HG02884 (cell line): ENCODE measurements around the gene RTN4RL1.

Experiments
- ATAC-seq: cut with Tn5 transposase; IDR thresholded peaks from one replicate; pipeline ENCODE4 v1.9.1; 2021; ENCODE audit warnings: mild to moderate bottlenecking, moderate library complexity; ENCODE audit not compliant: unreplicated experiment

Gene RTN4RL1

DNA sequence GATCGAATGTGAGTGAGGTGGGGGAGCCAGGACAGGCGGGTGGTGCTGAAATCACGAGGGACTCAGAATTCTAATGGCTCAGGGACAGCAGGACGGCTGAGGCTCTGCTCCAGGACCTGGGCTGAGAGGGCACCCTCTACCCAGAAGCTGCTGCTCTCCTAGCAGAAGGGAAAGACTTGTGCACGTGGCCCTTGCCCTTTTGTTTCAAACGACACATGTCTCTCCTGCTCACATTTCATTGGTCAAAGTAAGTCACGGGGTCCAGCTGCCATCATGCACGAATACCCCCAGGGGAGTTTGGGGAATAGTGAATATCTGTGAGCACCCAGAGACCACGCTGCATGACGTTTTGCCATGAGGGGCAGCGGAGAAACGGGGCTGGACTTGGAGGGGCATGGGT lies 73.2 kb downstream of the RTN4RL1 start:
- no peak for ATAC-seq

DNA sequence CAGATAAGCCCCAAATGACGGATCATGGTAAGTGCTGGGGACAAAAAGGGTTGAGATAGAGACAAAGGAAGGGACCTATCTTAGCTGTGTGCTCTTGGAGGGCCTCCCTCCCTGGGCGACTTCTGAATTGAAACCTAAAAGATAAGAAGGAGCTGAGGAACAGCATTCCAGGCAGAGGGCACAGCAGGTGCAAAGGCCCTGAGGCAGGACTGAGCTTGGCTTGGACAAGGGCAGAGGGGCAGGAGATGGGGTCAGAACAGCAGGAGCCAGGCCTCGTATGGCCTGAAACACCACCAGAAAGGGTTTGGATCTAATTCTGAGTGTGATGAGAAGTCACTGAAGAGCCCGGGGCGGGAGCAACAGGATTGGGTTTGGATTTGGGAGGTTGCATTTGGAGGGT lies 75.4 kb downstream of the RTN4RL1 start:
- no peak for ATAC-seq

DNA sequence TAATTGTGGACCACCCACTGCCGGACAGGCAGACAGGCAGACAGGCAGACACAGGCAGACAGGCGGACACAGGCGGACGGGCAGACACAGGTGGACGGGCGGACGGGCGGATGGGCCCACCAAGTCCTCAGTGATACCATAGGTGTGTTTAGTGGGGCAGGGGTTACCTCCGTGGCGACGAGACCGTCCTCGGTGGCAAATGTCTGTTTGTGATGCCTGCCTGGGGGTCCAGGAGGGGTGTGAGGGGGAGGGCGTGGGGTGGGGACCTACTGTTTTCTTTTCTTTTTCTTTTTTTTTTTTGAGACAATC lies 76.7 kb downstream of the RTN4RL1 start:
- no peak for ATAC-seq

DNA sequence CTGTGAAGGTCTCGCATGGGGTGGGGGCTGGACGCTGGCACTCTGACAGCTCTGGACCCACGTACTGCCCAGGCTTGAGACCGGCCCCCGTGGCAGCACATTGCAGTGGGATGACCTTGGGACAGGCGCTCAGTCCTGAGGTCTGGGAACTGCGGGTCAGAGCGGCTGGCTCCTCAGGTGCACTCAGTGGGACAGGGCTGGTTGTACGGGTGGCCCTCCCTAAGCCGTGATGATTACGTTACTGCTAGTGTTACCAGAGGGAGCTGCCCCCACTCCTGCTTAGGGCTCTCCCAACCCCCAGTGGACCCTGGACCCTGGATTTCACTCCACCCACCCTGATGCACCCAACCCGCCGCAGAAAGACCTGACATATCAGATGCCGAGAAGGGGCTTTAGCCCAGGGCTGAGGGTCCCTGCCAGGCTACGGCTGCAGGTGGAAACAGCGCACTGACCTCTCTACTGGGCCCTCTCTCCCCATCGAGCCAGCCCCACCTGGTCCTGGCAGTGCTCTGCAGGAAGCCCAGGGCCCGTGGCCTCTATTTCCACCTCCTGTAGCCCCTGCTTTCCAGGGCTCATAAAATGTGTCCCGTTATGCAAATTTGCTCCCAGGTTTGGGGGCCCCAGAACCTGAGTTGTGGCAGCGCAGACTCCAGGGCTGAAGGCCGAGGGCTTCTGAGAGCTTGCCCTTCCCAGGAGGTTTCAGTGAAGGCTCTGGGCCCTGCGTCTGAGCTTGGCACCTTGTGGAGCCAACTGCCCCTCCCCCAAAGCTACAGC lies 77.2 kb downstream of the RTN4RL1 start:
- no peak for ATAC-seq

DNA sequence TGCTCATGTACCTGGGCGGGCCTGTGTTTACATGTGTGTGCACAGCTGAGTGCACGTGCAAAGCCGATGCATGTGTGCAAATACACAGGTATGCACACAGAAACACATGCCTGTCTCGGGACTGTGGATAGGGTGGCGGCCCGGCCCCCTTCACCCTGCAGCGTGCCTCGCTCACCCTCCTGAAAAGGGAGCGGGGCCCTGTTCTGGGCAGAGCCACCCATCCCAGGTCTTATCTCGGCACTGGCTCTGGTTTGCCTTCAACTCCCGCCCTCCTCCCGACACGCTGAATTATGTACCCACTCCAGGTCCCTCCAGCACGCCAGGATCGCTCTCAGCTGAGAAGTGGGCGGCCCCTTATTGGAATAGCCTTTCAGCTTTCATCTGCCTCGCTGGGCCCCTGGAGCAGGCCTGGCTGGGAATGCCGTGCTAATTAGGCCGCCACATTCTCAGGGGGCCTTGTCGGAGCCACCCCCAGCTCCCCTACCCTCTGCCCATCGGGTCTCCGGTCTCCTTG lies 77.8 kb downstream of the RTN4RL1 start:
- no peak for ATAC-seq

DNA sequence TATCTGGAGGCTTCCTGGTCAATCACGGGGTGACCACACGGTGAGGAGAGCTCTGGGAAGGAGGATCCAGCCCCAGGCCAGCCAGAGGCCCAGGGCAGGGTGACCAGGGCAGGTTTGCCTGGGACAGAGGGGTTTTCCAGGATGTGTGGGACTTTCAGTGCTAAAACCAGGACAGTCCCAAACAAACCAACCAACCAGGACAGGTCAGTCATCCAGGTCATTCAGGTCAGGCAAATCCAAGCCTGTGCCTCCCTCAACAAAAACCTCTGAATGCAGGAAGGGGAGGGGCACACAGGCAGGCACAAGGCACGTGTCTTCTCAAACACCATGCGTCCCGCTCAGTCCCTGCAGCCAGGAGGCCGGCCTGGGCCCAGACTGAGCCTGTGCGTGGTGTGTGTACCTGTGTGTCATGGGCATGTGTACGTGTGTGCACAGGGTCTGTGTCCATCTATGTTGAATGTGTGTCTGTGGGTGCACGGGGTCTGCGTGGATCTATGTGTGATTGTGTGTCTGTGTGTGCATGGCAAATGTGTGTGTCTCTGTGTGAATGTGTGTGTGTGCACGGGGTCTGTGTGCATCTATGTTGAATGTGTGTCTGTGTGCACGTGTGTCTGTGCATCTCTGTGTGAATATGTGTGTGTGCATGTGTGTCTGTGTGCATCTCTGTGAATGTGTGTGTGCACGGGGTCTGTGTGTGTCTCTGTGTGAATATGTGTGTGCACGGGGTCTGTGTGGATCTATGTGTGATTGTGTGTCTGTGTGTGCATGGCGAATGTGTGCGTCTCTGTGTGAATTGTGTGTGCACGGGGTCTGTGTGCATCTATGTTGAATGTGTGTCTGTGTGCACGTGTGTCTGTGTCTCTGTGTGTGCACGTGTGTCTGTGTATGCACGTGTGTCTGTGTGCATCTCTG lies 78.9 kb downstream of the RTN4RL1 start:
- no peak for ATAC-seq

DNA sequence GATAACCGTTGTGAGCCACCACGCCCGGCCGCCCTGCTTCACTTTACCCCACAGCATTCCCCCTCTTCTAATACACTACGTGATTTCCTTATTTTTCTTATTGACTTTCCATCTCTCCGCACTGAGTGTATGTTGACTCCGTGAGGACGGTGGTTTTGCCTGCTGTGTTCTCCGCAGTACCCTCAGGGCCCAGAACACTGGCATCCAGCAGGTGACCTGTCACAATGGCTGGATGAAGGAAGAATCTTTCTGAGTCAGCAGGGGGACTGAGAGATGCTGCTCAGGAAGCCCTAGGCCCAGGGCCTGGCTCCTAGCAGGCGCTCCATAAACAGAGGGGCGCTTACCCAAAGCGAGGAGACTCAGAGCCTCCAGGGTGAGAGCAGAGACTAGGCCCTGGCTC lies 79.5 kb downstream of the RTN4RL1 start:
- ATAC-seq = no peak

DNA sequence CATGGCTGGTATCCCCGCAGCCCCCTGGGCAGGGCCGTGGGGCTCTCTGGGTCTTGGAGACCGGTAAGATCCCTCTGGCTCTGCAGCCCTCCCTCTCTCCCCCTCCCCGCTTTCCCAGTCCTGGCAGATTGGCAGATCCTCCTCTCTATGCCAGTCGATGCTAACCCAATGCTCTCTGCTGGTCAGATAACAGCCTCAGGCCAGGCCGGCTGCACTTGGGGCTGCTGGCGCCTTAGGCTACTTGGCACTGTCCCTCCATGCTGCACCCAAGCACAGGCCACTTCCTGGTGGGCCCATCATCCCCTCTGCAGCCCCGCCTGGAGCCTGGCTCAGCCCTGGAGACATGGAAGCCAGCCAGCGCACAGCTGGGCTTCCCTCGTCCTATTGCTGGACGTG lies 81.7 kb downstream of the RTN4RL1 start:
- ATAC-seq = no peak

DNA sequence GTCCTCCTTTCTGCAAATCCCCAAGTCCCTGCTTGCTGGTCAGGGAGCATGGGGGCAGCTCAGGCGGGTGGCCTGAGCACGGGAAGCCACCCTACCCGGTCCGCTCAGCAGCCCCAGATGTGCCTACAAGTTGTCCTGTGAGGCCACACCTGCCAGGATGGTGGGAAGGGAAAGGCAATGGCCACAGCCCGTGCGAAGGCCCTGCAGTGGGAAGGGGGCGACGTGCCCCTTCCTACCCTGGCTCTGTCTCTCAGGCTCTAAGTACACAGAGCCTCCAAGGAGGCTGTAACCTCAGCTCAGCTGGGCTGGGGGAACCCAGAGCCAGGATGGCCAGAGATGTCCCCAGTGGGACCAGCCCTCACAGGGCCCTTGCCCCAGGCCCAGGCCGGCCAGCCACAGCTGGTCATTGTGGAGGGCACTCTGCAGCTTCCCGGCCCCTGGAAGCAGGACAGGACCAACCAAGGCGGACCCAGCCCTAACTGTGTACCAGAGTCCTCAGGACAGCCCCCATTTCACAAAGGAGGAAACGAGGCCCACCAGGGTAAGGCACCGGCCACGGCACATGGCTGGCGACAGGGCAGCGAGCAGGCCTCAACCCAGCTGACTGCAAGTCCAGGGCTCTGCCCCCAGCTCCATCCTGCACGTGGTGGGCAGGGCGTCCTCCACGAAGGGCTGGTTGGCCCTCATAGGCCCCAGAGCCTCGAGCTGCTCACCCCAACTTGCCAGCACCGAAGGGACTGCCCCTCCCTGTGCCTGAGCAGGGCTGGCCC lies 82.3 kb downstream of the RTN4RL1 start:
- no peak for ATAC-seq

DNA sequence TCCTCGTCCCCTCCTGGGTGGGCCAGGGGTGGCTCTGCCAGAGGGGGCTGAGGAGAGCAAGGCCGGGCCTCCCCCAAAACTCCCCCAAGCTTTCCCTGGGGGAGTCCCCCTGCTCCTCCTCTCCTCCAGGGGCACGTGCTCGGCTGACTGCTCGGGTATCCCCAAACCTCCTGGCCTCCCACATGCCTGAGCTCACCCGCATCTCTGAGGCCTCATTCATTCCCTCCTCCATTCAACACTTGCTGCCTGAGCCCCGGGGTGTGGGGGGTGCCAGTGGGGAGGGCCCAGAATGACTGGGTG lies 83.1 kb downstream of the RTN4RL1 start:
- ATAC-seq = no peak

DNA sequence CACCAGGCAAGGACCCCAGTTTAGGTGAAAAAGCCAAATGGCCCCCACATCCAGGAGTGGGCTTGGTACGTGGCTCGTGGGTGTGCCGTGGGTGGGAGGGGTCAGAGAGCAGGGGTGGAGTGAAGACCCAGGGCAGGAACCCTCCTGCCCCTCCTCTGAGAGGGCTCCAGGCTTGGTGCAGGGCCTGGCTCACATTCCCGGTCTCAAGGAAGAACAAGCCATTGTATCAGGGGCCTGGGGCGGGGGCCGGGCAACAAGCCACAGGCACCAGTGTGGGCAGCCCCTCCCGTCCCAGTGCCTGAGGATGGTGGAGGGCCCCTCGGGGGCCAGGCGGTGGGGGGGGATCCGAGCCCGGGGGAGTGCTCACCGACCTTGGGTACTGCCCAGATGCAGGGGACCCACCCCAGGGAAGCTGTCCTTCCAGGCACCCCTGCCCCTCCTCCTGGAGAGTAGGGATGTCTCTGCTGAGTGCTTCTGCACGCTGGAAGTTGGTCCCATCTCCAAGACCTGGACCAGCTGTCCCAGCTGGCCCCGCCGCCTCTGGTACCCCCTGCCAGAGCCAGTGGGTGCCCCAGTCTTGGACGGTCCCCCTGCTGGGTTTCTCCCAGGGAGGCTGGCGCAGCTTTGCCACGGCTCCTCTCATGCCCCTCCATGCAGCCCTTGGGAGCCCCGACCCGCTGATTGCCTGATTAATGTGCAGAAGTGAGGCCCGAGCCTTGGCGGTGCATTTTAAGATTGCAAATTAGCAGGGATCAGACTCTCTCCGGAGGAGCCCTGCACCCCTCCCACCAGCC lies 83.7 kb downstream of the RTN4RL1 start:
- no peak for ATAC-seq

DNA sequence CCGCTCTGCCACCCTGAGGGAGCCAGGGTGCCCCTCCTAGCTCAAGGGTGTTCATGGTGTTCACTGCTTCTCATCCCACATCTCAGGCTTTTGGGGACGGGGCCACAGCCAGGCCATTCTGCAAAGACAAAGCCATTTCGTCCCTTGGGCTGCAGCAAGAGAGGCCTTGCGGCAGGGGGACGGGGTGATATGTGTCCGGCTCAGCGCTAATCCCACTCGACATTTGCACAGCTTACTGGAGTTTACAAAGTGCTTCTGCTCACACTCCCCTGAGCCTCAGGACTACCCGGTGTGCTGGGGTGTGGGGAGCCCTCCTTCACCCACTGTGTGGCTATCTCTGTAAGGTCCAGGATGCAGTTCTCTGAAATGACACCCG lies 84.3 kb downstream of the RTN4RL1 start:
- no peak for ATAC-seq

DNA sequence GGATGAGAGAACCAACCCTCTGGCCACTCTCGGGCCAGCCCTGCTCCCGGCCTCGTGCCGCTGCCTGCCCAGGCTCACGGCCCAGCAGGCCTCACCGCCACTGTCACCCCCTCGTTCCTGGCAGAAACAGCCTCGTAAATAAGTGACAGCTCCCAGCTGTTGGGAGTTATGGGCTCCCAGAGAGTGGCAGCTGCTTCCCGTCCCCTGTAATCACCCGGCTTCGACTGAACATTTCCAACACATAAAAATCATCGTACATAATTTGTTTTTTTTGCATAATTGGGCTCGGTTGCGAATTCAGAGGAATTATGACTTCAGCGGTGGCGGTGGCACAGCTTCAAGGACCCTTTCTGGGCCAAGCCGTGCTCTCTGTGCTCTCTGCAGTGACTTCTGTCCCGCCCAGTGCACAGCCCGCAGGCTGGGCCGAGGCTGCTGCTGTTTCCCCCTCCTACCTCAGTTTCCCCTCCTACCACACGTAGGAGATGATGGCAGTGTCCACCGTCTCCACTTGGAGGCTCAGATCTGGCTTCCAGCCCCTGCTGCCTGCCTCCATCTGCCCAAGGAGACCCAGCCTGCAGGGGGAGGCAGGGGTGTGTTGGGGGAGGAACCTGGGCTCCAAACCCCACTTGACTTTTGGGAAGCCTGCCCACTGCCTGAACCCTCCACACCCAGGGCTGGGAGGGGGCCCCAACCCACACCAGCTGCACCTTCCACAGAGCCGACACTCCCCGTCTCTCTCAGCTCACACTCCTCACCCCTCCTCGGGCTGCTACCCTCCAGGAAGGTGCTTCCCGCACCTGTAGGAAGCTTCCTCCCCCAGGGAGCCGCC lies 84.9 kb downstream of the RTN4RL1 start:
- no peak for ATAC-seq

DNA sequence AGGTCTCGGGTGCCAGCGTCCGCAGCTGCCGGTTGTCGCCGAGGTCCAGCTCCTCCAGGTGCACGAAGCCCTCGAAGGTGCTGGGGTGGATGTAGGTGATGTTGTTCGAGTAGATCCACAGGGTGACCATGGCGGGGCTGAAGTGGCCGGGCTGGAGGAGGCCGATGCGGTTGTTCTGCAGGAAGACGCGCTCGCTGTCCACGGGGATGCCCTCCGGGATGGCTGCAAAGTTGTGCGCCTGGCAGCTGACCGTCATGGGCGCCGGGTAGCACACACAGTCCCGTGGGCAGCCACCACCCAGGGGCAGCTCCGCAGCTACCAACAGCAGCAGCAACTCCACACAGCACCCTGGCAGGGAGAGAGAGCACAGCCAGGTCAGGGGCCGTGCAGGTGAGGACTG lies 87.7 kb downstream of the RTN4RL1 start:
- ATAC-seq = no peak

DNA sequence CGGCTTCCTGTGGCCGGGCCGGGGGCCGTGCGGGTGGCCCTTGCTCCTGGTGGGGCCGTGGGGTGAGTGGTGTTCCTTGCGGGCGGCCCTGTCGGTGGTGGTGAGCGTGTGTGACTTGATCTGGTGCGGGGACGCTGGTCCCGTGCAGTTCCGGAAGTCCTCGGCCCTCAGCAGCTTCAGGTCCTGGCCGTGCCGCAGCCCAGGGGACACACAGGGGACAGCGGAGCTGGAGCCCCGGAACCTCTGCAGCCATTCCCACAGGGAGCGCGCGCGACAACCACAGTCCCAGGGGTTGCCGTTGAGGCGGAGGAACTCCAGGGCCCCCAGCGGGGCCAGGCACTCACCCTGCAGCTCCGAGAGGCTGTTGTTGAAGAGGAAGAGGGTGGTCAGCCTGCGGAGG lies 88.4 kb downstream of the RTN4RL1 start:
- ATAC-seq = no peak

DNA sequence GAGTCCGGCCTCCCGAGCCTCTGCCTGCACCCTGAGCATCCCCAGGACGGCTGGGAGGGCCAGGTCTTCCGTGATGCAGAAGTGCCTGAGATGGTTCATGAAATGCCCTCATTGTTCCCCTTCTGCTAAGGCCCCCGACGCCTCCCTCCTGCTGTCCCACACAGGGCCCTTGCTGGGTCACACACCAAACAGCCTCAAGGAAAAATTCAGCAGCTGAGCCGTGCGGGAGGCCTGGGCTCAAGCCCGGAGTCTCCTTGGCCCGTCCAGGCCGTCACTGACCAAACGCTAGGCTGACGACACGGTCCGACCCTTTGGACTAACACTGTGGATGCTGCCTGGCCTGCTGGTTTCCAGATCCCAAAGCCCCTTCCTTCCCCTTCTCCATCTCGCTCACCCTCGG lies 90.2 kb downstream of the RTN4RL1 start:
- no peak for ATAC-seq

DNA sequence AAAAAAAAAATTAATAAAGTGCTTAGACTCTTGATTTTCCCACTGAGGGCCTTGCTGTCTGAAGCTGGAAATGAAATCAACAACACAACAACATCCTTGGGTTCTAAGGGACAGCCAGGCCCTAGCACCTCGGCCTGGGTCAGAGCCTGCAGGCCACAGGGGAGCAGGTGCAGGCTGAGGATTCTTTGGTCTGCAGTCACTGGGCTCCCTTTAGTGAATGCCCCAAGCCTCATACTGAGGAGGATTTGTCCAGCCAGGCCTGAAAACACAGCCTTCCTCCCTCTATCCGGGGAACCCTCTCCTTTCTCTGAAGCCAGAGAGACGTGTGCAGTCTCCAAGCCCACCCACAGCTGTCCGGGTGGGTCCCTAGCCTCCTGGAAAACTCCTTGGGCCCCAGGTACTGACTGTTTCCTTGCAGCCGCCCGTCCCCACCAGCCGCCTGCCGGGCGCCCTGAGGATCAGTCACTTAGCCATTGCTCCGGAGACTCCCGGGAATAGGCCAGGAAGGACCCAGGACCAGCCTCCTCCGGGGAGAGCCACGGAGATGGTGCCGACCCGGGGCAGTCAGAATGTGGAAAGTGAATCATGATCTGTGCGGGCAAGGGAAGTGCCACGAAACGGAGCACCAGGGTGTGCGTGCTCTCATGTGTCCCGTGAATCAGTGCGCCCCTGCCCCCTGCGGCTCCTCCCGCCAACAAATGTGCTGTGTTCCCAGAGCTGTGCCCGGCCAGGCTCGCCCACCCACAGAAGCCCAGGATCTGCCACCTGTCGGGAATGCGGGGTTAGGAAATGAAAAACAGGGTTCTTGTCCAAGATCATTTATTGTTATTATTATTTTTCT lies 91.0 kb downstream of the RTN4RL1 start:
- ATAC-seq = no peak

DNA sequence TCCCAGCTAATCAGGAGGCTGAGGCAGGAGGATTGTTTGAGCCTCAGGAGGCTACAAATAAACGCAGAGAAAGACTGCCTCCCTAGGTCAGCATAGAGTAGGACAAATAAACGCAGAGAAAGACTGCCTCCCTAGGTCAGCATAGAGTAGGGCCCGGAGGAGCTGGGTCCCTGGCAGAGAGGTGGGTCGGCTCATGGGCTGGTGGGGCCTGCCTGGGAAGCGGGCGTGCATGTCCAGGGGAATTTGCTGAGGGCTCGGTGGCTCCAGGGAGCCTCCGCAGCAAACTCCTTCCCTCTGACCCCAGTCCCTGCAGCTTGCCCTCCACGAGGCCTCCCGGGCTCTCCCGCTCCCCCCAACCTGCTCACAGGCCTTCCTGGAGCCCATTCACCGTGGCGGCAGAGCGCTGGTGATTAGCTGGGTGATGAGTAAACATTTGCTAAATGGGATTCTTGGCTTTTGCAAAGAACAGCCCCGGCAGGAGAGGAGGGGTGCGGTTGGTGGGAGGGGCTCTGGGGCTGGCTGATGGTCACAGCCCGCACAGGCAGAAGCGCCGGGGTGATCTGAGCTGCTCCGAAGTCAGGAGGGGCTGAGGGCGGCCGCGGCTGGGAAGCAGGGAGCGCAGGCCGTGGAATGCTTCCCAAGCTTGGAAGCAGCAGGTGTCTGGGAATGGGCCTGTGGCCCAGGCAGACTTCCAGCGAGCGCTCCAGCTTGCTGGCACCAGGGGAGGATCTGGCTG lies 93.1 kb downstream of the RTN4RL1 start:
- no peak for ATAC-seq

DNA sequence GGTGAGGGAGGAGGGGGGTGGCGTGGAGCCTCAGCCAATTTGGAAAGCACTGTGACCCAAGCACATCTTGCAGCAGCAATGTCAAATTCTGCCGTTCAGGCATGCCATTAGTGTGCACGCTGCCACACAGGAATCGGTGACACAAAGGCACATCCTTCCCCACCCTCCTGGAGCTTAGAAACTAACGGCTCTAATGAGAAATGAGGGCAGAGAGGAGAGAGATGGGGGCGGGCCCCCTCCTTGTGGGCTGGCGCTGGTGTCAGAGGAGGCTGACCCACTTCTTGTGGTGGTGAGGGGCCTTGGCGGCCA lies 94.8 kb downstream of the RTN4RL1 start:
- no peak for ATAC-seq
